HepG2 (cell line): ENCODE results near the gene L3MBTL4. TPM values are rescaled to one million over a fixed set of nuclear protein-coding genes. Genes with fewer than 3 reads are reported as not detected.

Experiments
- BATF2 ChIP-seq: sonication (generic); formaldehyde crosslinking; IDR thresholded peaks from 2 replicates; pipeline ENCODE4 v1.8.0; 2022; ENCODE audit warnings: mild to moderate bottlenecking, missing genetic modification reagents, moderate library complexity
- CEBPB ChIP-seq: IDR thresholded peaks from 2 replicates; pipeline ENCODE4 v1.6.1; 2011; ENCODE audit warnings: low read depth, low read length, improper control_type of control experiment, borderline replicate concordance
- CSRNP1 ChIP-seq: sonication (generic); formaldehyde crosslinking; IDR thresholded peaks from 2 replicates; pipeline ENCODE4 v1.8.1; 2023; ENCODE audit warnings: mild to moderate bottlenecking, missing genetic modification reagents
- EEA1 ChIP-seq: sonication (generic); formaldehyde crosslinking; IDR thresholded peaks from 2 replicates; pipeline ENCODE4 v1.5.1; 2020; ENCODE audit warnings: mild to moderate bottlenecking, missing genetic modification reagents, borderline replicate concordance
- ELF1 ChIP-seq: sonication (generic); formaldehyde crosslinking; IDR thresholded peaks from 2 replicates; pipeline ENCODE4 v1.4.0; 2020; ENCODE audit warnings: missing genetic modification reagents
- HMG20A ChIP-seq: IDR thresholded peaks from 2 replicates; pipeline ENCODE4 v1.6.1; 2016; ENCODE audit warnings: borderline replicate concordance
- KLF13 ChIP-seq: sonication (generic); formaldehyde crosslinking; IDR thresholded peaks from 2 replicates; pipeline ENCODE4 v1.4.0; 2020; ENCODE audit warnings: mild to moderate bottlenecking, missing genetic modification reagents
- MAZ ChIP-seq, 2 experiments: sonication (generic) in 1 of 2; formaldehyde crosslinking in 1 of 2; IDR thresholded peaks; 2 replicates each; pipeline versions ENCODE4 v1.5.0 to v1.6.1; 2012 to 2020; ENCODE audit warnings: low read depth in 2 of 2, mild to moderate bottlenecking in 2 of 2, borderline replicate concordance in 1 of 2, improper control_type of control experiment in 1 of 2, low read length in 1 of 2, missing genetic modification reagents in 1 of 2, moderate library complexity in 1 of 2
- MEIS2 ChIP-seq: sonication (generic); formaldehyde crosslinking; IDR thresholded peaks from 2 replicates; pipeline ENCODE4 v1.9.0; 2021; ENCODE audit warnings: mild to moderate bottlenecking, missing genetic modification reagents
- MXI1 ChIP-seq: IDR thresholded peaks from 3 replicates; pipeline ENCODE4 v1.6.1; 2012; ENCODE audit warnings: low read depth, low read length, inconsistent platforms, borderline replicate concordance
- NFATC3 ChIP-seq: sonication (generic); formaldehyde crosslinking; IDR thresholded peaks from 2 replicates; pipeline ENCODE4 v1.5.1; 2020; ENCODE audit warnings: mild to moderate bottlenecking, missing genetic modification reagents
- NR2C2 ChIP-seq: sonication (generic); formaldehyde crosslinking; IDR thresholded peaks from 2 replicates; pipeline ENCODE4 v1.4.0; 2020; ENCODE audit warnings: missing genetic modification reagents, mild to moderate bottlenecking, moderate library complexity, borderline replicate concordance
- ONECUT2 ChIP-seq: sonication (generic); formaldehyde crosslinking; IDR thresholded peaks from 2 replicates; pipeline ENCODE4 v1.4.0; 2020; ENCODE audit warnings: missing genetic modification reagents
- REPIN1 ChIP-seq: sonication (generic); formaldehyde crosslinking; IDR thresholded peaks from 2 replicates; pipeline ENCODE4 v1.8.0; 2022; ENCODE audit warnings: missing genetic modification reagents, low read depth, mild to moderate bottlenecking, borderline replicate concordance
- RFX1 ChIP-seq: fragments of 450-650 bp; IDR thresholded peaks from 2 replicates; pipeline ENCODE4 v1.6.1; 2017
- TEAD3 ChIP-seq: optimal IDR thresholded peaks from 2 replicates; pipeline ENCODE3; 2016; ENCODE audit warnings: borderline replicate concordance
- U2AF1 ChIP-seq: fragments of 200-400 bp; formaldehyde crosslinking; optimal IDR thresholded peaks from 2 replicates; pipeline ENCODE3; 2017; ENCODE audit warnings: mild to moderate bottlenecking, low read depth, low read length
- ZNF44 ChIP-seq: sonication (generic); formaldehyde crosslinking; IDR thresholded peaks from 2 replicates; pipeline ENCODE4 v1.5.1; 2020; ENCODE audit warnings: mild to moderate bottlenecking, missing genetic modification reagents
- ZNF546 ChIP-seq: sonication (generic); formaldehyde crosslinking; conservative IDR thresholded peaks from 2 replicates; pipeline ENCODE4 v1.8.1; 2023; ENCODE audit warnings: mild to moderate bottlenecking, missing genetic modification reagents
- ZNF562 ChIP-seq: sonication (generic); formaldehyde crosslinking; IDR thresholded peaks from 2 replicates; pipeline ENCODE4 v1.8.0; 2022; ENCODE audit warnings: missing genetic modification reagents, borderline replicate concordance
- ZNF724P ChIP-seq: sonication (generic); formaldehyde crosslinking; IDR thresholded peaks from 2 replicates; pipeline ENCODE4 v1.8.0; 2022; ENCODE audit warnings: missing genetic modification reagents, borderline replicate concordance
- ZXDC ChIP-seq: sonication (generic); formaldehyde crosslinking; IDR thresholded peaks from 2 replicates; pipeline ENCODE4 v1.5.0; 2020; ENCODE audit warnings: mild to moderate bottlenecking, missing genetic modification reagents
- polyA plus RNA-seq, 8 experiments: library from polyadenylated mRNA; depleted of rRNA in 3 of 8; stranded (reverse) in 7 of 8; unstranded in 1 of 8; fragments of >200 nt; fragmentation: Illumina TruSeq in 4 of 8; extraction: Trizol in 4 of 8; gene quantifications; 2 replicates each; pipeline versions ENCODE4 v1.2.1 to v1.2.3, GENCODE V29; 2011 to 2016; ENCODE audit warnings: low read depth in 4 of 8, missing spikeins in 1 of 8, mixed read lengths in 1 of 8; ENCODE audit not compliant: insufficient read depth in 1 of 8
- total RNA-seq, 5 experiments: library from RNA; depleted of rRNA; stranded (reverse); fragments of >200 nt; fragmentation: Illumina TruSeq; extraction: Trizol; gene quantifications; 2 replicates each; pipeline ENCODE4 v1.2.3, GENCODE V29; 2016; ENCODE audit warnings: low read depth in 1 of 5
- TF ChIP-seq, protein P1 (sequence below): sonication (generic); formaldehyde crosslinking; IDR thresholded peaks from 2 replicates; pipeline ENCODE4 v1.5.1; 2020; ENCODE audit warnings: mild to moderate bottlenecking, missing genetic modification reagents, moderate library complexity
- TF ChIP-seq, protein P2 (sequence below): sonication (generic); formaldehyde crosslinking; conservative IDR thresholded peaks from 2 replicates; pipeline ENCODE4 v1.5.0; 2020; ENCODE audit warnings: missing genetic modification reagents

Gene L3MBTL4
- total and polyA plus RNA-seq, 2 of the 13 experiments (the other 11 are each of a cell fraction or from before 2014, with no cell fraction given) = 10.8 to 13.3 TPM

- TF ChIP-seq MEIS2 (no peak), ZNF562 (no peak), NR2C2 (CRISPR knock-in tag) (peak; percentile 59; the same call in 1 of the 2 replicates), ELF1 (CRISPR knock-in tag) (no peak), REPIN1 (CRISPR knock-in tag) (no peak), CSRNP1 (CRISPR knock-in tag) (no peak), KLF13 (CRISPR knock-in tag) (no peak), ZNF44 (CRISPR knock-in tag) (no peak), MAZ (IDR thresholded peaks at IDR 0.05; ENCODE audit: borderline replicate concordance, low read depth, low read length) (no peak), MAZ (CRISPR knock-in tag; IDR thresholded peaks at IDR 0.05; ENCODE audit: low read depth) (no peak), ZNF724P (CRISPR knock-in tag) (no peak), MXI1 (no peak), ONECUT2 (CRISPR knock-in tag) (no peak), EEA1 (no peak), RFX1 (no peak), BATF2 (no peak), TEAD3 (CRISPR knock-in tag) (no peak), ZNF546 (CRISPR knock-in tag) (no peak), NFATC3 (CRISPR knock-in tag) (no peak), CEBPB (peak; percentile 83), ZXDC (CRISPR knock-in tag) (no peak), HMG20A (CRISPR knock-in tag) (peak; percentile 36; the same call in 1 of the 2 replicates), U2AF1 (no peak)
- TF ChIP-seq, protein P1, sequence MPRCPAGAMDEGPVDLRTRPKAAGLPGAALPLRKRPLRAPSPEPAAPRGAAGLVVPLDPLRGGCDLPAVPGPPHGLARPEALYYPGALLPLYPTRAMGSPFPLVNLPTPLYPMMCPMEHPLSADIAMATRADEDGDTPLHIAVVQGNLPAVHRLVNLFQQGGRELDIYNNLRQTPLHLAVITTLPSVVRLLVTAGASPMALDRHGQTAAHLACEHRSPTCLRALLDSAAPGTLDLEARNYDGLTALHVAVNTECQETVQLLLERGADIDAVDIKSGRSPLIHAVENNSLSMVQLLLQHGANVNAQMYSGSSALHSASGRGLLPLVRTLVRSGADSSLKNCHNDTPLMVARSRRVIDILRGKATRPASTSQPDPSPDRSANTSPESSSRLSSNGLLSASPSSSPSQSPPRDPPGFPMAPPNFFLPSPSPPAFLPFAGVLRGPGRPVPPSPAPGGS (CRISPR knock-in tag) = no peak
- TF ChIP-seq, protein P2, sequence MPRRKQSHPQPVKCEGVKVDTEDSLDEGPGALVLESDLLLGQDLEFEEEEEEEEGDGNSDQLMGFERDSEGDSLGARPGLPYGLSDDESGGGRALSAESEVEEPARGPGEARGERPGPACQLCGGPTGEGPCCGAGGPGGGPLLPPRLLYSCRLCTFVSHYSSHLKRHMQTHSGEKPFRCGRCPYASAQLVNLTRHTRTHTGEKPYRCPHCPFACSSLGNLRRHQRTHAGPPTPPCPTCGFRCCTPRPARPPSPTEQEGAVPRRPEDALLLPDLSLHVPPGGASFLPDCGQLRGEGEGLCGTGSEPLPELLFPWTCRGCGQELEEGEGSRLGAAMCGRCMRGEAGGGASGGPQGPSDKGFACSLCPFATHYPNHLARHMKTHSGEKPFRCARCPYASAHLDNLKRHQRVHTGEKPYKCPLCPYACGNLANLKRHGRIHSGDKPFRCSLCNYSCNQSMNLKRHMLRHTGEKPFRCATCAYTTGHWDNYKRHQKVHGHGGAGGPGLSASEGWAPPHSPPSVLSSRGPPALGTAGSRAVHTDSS = no peak
Measured at GRCh38 chr18:6052449-6052913, 362.2 kb downstream of the L3MBTL4 start (continued).
